ENCODE results near the gene RAC3.

DNA sequence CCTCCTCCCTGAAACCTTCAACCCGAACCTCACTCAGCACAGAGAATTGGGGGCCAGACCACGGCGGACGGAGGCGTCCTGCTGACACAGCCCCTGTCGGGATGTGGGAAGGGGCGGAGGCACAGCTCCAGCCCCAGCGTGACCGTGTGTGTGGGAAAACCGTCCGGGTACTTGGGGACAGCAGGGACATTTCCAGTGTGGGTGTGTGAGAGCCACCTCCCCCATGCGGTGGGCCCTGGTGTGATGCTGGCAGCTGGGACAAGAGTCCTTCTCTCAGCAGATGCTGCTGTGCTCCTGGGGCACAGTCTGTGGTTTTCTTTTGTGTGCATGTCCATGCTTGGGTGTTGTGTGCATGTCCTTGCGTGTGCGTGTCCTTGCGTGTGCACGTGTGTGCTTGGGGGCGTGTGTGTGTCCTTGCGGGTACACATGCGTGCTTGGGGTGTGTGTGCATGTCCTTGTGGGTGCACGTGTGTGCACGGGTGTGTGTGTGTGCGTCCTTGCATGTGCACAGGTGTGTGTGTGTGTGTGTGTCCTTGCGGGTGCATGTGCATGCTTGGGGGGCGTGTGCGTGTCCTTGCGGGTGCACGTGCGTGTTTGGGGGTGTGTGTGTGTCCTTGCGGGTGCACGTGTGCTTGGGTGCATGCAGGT, 25.7 kb upstream of the RAC3 start:
- TF ChIP-seq, protein P1, sequence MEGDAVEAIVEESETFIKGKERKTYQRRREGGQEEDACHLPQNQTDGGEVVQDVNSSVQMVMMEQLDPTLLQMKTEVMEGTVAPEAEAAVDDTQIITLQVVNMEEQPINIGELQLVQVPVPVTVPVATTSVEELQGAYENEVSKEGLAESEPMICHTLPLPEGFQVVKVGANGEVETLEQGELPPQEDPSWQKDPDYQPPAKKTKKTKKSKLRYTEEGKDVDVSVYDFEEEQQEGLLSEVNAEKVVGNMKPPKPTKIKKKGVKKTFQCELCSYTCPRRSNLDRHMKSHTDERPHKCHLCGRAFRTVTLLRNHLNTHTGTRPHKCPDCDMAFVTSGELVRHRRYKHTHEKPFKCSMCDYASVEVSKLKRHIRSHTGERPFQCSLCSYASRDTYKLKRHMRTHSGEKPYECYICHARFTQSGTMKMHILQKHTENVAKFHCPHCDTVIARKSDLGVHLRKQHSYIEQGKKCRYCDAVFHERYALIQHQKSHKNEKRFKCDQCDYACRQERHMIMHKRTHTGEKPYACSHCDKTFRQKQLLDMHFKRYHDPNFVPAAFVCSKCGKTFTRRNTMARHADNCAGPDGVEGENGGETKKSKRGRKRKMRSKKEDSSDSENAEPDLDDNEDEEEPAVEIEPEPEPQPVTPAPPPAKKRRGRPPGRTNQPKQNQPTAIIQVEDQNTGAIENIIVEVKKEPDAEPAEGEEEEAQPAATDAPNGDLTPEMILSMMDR (conservative IDR thresholded peaks at IDR 0.05; ENCODE audit: low read depth, low read length): no peak
- TF ChIP-seq EZH2 (IDR thresholded peaks at IDR 0.05; ENCODE audit: borderline replicate concordance, low read depth, low read length, poor library complexity, severe bottlenecking): no peak
